HL-60 (cell line): ENCODE measurements around the gene LRRN4.

Experiments
- DNase-seq, 2 experiments: peaks; one replicate each; pipeline ENCODE4 v3.0.0-alpha.2; 2010 to 2020; ENCODE audit warnings: low read depth in 1 of 2, low spot score in 1 of 2
- H3K27ac ChIP-seq: fragments of 250-450 bp; sonication (Bioruptor Pico); replicated peaks from 2 replicates; pipeline ENCODE4 v1.5.1; 2020; ENCODE audit warnings: mild to moderate bottlenecking, moderate library complexity
- H3K27me3 ChIP-seq: fragments of 250-450 bp; sonication (Bioruptor Pico); 2 replicates; pipeline ENCODE4 v1.5.1; 2021; ENCODE audit warnings: mild to moderate bottlenecking, moderate library complexity; ENCODE audit not compliant: insufficient read depth, poor library complexity, severe bottlenecking
- H3K4me3 ChIP-seq: replicated peaks from 2 replicates; pipeline ENCODE4 v1.5.1; 2011; ENCODE audit warnings: mild to moderate bottlenecking, control low read depth, low read length; ENCODE audit not compliant: insufficient read depth
- GABPA ChIP-seq: IDR thresholded peaks from 2 replicates; pipeline ENCODE4 v1.6.1; 2012; ENCODE audit warnings: low read depth
- POLR2AphosphoS5 ChIP-seq: IDR thresholded peaks from 2 replicates; pipeline ENCODE4 v1.6.1; 2012; ENCODE audit warnings: low read depth
- SPI1 ChIP-seq: IDR thresholded peaks from 2 replicates; pipeline ENCODE4 v1.6.1; 2012; ENCODE audit warnings: low read depth, mild to moderate bottlenecking, borderline replicate concordance
- TF ChIP-seq, protein P1 (sequence below): IDR thresholded peaks from one replicate; pipeline ENCODE4 v1.5.1; 2011; ENCODE audit warnings: low read length, control low read depth, inconsistent platforms; ENCODE audit not compliant: insufficient read depth
- TF ChIP-seq, protein P2 (sequence below): IDR thresholded peaks from 2 replicates; pipeline ENCODE4 v1.6.1; 2012; ENCODE audit warnings: low read depth; ENCODE audit not compliant: insufficient replicate concordance

LRRN4 gene

DNA sequence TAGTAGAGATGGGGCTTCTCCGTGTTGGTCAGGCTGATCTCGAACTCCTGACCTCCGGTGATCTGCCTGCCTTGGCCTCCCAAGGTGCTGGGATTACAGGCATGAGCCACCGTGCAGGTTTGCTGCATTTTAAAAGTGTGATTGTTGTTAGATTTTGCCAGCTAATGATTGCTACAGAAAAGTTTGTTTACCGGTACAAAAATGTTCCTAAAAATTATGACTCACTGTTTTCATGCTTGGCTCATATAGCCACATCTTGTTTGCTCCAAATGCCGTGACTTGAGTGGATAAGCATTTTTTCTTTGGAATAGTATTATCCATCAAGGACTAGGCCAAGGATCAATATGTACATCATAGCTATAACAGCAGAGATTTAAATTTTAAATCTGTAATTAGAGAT, 24.3 kb downstream of the LRRN4 start:
- DNase-seq, result no peak
- TF ChIP-seq, protein P1, sequence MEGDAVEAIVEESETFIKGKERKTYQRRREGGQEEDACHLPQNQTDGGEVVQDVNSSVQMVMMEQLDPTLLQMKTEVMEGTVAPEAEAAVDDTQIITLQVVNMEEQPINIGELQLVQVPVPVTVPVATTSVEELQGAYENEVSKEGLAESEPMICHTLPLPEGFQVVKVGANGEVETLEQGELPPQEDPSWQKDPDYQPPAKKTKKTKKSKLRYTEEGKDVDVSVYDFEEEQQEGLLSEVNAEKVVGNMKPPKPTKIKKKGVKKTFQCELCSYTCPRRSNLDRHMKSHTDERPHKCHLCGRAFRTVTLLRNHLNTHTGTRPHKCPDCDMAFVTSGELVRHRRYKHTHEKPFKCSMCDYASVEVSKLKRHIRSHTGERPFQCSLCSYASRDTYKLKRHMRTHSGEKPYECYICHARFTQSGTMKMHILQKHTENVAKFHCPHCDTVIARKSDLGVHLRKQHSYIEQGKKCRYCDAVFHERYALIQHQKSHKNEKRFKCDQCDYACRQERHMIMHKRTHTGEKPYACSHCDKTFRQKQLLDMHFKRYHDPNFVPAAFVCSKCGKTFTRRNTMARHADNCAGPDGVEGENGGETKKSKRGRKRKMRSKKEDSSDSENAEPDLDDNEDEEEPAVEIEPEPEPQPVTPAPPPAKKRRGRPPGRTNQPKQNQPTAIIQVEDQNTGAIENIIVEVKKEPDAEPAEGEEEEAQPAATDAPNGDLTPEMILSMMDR, result no peak
- TF ChIP-seq SPI1, result no peak
- Histone ChIP-seq H3K27ac (no peak overlapping the region), H3K4me3 (no peak overlapping the region), H3K27me3 (no peaks in the 10 kb centered on the region)

DNA sequence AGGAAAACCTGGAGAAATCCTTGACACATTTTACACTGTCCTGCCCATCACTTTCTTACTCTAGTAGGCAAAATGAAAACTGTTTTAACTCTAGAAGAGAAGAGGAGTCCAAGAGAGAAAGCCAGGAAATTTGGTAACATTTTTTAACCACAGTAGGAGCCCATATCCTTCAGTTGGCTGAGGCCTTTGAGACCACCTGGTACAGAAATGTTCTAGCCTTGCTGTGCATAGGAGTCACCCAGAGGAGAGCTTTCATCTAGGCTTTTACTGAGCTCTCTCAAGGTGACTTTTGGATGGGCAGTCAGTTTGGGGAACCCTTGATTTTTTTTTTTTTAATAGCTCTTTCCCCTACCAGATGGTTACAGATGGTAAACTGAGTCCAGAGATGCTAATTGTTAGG, 25.0 kb downstream of the LRRN4 start:
- Histone ChIP-seq H3K27me3 (no peaks in the 10 kb centered on the region), H3K27ac (no peak overlapping the region), H3K4me3 (no peak overlapping the region)
- no peak for DNase-seq
- TF ChIP-seq, protein P1, result no peak
- TF ChIP-seq, protein P2, sequence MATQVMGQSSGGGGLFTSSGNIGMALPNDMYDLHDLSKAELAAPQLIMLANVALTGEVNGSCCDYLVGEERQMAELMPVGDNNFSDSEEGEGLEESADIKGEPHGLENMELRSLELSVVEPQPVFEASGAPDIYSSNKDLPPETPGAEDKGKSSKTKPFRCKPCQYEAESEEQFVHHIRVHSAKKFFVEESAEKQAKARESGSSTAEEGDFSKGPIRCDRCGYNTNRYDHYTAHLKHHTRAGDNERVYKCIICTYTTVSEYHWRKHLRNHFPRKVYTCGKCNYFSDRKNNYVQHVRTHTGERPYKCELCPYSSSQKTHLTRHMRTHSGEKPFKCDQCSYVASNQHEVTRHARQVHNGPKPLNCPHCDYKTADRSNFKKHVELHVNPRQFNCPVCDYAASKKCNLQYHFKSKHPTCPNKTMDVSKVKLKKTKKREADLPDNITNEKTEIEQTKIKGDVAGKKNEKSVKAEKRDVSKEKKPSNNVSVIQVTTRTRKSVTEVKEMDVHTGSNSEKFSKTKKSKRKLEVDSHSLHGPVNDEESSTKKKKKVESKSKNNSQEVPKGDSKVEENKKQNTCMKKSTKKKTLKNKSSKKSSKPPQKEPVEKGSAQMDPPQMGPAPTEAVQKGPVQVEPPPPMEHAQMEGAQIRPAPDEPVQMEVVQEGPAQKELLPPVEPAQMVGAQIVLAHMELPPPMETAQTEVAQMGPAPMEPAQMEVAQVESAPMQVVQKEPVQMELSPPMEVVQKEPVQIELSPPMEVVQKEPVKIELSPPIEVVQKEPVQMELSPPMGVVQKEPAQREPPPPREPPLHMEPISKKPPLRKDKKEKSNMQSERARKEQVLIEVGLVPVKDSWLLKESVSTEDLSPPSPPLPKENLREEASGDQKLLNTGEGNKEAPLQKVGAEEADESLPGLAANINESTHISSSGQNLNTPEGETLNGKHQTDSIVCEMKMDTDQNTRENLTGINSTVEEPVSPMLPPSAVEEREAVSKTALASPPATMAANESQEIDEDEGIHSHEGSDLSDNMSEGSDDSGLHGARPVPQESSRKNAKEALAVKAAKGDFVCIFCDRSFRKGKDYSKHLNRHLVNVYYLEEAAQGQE, result no peak
- TF ChIP-seq SPI1 (no peak), POLR2AphosphoS5 (no peak), GABPA (no peak)

DNA sequence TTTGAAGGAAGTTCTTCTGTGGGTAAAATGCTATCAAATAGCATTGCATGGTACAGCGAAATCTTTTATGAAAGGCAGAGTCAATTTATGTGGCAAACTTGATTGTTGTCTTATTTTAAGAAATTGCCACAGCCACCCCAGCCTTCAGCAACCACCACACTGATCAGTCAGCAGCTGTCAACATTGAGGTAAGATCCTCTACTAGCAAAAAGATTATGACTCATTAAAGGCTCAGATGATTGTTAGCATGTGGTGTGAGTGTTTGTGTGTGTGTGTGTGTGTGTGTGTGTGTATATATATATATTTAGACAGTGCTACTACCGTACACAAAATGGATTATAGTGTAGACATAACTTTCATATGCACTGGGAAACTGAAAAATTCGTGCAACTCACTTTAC, 27.8 kb downstream of the LRRN4 start:
- no peak for DNase-seq

More for the DNA sequence above, 27.8 kb downstream of the LRRN4 start:
- Histone ChIP-seq H3K4me3 (no peak overlapping the region), H3K27me3 (no peaks in the 10 kb centered on the region), H3K27ac (no peak overlapping the region)
- no peak for TF ChIP-seq GABPA
- TF ChIP-seq SPI1, result no peak
- TF ChIP-seq, protein P2, result no peak
- TF ChIP-seq POLR2AphosphoS5, result no peak
- TF ChIP-seq, protein P1, result no peak
